Measurements from ENCODE around the gene IL17B. TPM values are rescaled to one million over a fixed set of nuclear protein-coding genes. Genes with fewer than 3 reads are reported as not detected.

IL17B gene
- total RNA-seq, 1 experiment from 2014 or later = not detected

GRCh38 chr5:149415066-149415967 lies 36.2 kb upstream of the IL17B start:
- DNase-seq (ENCODE audit: unreplicated experiment) = no peak
- H3K27ac Mint-ChIP-seq (ENCODE audit: low read depth, unreplicated experiment) = no peak overlapping the region
- no peaks in the 10 kb centered on the region for H3K36me3 Mint-ChIP-seq (ENCODE audit: insufficient read depth, unreplicated experiment)
- CTCF ChIA-PET = interaction anchor here (0.6 to 4.4 kb wide), 11 partner anchors 14 to 149 kb away, joined by 3 to 21 read pairs (median 4); no protein-coding TSS in a partner anchor
- POLR2A ChIA-PET = interaction anchor here (1.7 kb wide), 1 partner anchor 21 kb away, joined by 6 read pairs; no protein-coding TSS in a partner anchor
- no peak for TF ChIP-seq CTCF (IDR thresholded peaks at IDR 0.05; ENCODE audit: unreplicated experiment)
- no peak overlapping the region for H3K4me3 Mint-ChIP-seq (ENCODE audit: unreplicated experiment)
- no peaks in the 10 kb centered on the region for H3K4me1 Mint-ChIP-seq (ENCODE audit: insufficient read depth, unreplicated experiment)
- intact Hi-C loops (cut with micrococcal nuclease) = no loop called here
- BruUV-seq (replicated peaks) = no TSS peak
- H3K27me3 Mint-ChIP-seq (ENCODE audit: insufficient read depth, unreplicated experiment) = peaks cover 18% of the 10 kb centered on the region
- no peaks in the 10 kb centered on the region for H3K9me3 Mint-ChIP-seq (ENCODE audit: unreplicated experiment)

GRCh38 chr5:149414405-149415065 lies 35.4 kb upstream of the IL17B start:
- Mint-ChIP-seq H3K36me3 (ENCODE audit: insufficient read depth, unreplicated experiment) (no peaks in the 10 kb centered on the region), H3K27ac (ENCODE audit: low read depth, unreplicated experiment) (no peak overlapping the region), H3K27me3 (ENCODE audit: insufficient read depth, unreplicated experiment) (peaks cover 18% of the 10 kb centered on the region), H3K9me3 (ENCODE audit: unreplicated experiment) (no peaks in the 10 kb centered on the region), H3K4me1 (ENCODE audit: insufficient read depth, unreplicated experiment) (no peaks in the 10 kb centered on the region), H3K4me3 (ENCODE audit: unreplicated experiment) (no peak overlapping the region)
- ChIA-PET CTCF (interaction anchor here (0.6 to 4.4 kb wide), 9 partner anchors 15 to 138 kb away, joined by 3 to 21 read pairs (median 6); partner anchors contain the start of gene IL17B), POLR2A (interaction anchor here (0.7 to 1.7 kb wide), 2 partner anchors 10 to 20 kb away, joined by 3 to 6 read pairs; no protein-coding TSS in a partner anchor)
- no TSS peak for BruUV-seq (replicated peaks)
- no peak for TF ChIP-seq CTCF (IDR thresholded peaks at IDR 0.05; ENCODE audit: unreplicated experiment)
- DNase-seq (ENCODE audit: unreplicated experiment) = no peak
- intact Hi-C loops (cut with micrococcal nuclease) = no loop called here

GRCh38 chr5:149413477-149414210 lies 34.6 kb upstream of the IL17B start:
- CTCF ChIA-PET = interaction anchor here (0.6 to 4.4 kb wide), 14 partner anchors 13 to 404 kb away, joined by 3 to 21 read pairs (median 4); partner anchors contain the start of gene IL17B
- POLR2A ChIA-PET = interaction anchor here (0.7 to 1.7 kb wide), 2 partner anchors 11 to 19 kb away, joined by 3 to 6 read pairs; no protein-coding TSS in a partner anchor
- Mint-ChIP-seq H3K36me3 (ENCODE audit: insufficient read depth, unreplicated experiment) (no peaks in the 10 kb centered on the region), H3K4me3 (ENCODE audit: unreplicated experiment) (no peak overlapping the region), H3K9me3 (ENCODE audit: unreplicated experiment) (no peaks in the 10 kb centered on the region), H3K4me1 (ENCODE audit: insufficient read depth, unreplicated experiment) (no peaks in the 10 kb centered on the region), H3K27ac (ENCODE audit: low read depth, unreplicated experiment) (no peak overlapping the region), H3K27me3 (ENCODE audit: insufficient read depth, unreplicated experiment) (peaks cover 14% of the 10 kb centered on the region)
- no TSS peak for BruUV-seq (replicated peaks)
- no peak for DNase-seq (ENCODE audit: unreplicated experiment)
- no peak for TF ChIP-seq CTCF (IDR thresholded peaks at IDR 0.05; ENCODE audit: unreplicated experiment)
- intact Hi-C loops (cut with micrococcal nuclease) = no loop called here

Data from MCF 10A (cell line).